Femur (tissue), 1 donor: Measurements from ENCODE around the gene DCAF5.
A peak's percentile ranks its signal among the peaks of the same experiment; 100 is the strongest.
"Not testable (repeated sequence)": the region's sequence is repeated elsewhere in the genome, so short reads cannot be mapped to it uniquely, and the experiment has no call there.

Experiments
- DNase-seq: peaks from one replicate; pipeline ENCODE4 v3.0.0-alpha.2; 2017

The DCAF5 gene, protein sequence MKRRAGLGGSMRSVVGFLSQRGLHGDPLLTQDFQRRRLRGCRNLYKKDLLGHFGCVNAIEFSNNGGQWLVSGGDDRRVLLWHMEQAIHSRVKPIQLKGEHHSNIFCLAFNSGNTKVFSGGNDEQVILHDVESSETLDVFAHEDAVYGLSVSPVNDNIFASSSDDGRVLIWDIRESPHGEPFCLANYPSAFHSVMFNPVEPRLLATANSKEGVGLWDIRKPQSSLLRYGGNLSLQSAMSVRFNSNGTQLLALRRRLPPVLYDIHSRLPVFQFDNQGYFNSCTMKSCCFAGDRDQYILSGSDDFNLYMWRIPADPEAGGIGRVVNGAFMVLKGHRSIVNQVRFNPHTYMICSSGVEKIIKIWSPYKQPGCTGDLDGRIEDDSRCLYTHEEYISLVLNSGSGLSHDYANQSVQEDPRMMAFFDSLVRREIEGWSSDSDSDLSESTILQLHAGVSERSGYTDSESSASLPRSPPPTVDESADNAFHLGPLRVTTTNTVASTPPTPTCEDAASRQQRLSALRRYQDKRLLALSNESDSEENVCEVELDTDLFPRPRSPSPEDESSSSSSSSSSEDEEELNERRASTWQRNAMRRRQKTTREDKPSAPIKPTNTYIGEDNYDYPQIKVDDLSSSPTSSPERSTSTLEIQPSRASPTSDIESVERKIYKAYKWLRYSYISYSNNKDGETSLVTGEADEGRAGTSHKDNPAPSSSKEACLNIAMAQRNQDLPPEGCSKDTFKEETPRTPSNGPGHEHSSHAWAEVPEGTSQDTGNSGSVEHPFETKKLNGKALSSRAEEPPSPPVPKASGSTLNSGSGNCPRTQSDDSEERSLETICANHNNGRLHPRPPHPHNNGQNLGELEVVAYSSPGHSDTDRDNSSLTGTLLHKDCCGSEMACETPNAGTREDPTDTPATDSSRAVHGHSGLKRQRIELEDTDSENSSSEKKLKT

DNA sequence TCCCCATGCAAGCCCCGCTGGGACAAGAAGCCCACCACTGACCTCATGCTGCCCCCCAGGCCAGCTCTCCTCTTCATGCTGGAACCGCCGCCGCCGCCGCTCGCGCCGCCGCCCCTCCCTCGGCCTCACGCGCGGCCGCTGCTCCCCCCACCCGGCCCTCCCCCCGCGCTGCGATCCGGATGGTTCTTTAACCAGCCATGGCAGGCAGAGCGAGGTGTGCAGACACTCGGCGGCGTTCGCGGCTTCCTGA, at the start of gene DCAF5:
DCAF5 (minus strand) TSS at position 218 of the 250 bp plus-strand sequence; CDS start at position 77, 141 bp downstream.
- DNase-seq, result no peak

DNA sequence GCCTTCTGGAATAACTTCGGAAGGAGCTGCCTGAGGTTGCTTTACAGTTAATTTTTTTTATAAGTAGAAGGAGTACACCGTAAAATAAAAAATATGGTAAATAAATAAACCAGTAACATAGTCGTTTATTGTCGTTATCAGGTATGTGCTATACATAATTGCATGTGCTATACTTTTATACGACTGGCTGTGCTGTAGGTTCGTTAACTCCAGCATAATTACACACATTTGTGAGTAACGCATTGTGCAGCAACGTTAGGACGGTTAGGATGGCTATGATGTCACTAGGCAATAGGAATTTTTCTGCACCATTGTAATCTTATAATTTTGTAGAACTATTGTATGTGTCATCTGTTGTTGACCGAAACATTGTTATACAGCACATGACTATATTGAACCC, 46.9 kb upstream of the DCAF5 start:
- DNase-seq, result no peak

GRCh38 chr14:69193721-69194120, 40.8 kb upstream of the DCAF5 start:
- no peak for DNase-seq

DNA sequence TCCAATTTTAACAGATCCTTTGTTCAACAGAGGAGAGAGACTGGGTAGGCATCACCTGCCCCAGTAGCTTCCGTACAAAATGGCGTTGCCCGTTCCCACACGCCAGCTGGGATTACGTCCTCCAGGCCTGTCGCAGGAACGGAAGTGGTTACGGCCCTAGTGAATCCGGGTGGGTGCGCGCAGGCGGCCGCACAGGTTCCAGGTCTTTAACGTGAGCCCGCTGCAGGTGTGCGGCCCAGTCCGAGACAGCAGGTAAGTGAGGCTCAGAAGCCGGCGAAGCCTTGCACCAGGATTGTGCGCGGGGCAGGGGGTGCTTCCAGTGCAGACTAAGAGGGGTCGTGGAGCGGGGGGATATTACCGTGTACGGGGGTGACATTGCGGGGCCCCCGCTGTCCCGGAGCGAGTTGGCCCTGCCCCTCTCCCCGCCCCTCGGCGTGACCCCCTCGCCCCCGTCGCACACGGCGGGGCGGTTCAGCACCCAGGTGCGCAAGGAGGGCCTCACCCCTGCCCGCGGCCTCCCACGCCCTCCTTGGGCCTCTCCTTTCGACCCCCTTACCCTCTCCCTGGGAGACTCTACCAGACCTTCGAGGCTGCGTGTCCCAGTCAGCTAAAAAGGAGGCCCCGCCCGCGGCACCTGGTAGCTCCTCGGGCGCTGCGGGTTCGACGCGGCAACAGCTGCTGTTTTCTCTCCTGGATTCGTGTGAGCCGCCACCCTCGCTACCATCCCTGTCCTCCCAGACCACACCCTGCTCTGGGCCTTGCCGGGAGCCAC, 38.6 kb upstream of the DCAF5 start, which contains the start of gene EXD2:
EXD2 (plus strand) TSS at position 159 of the 772 bp plus-strand sequence. CDS start 17,973 bp downstream, outside the sequence.
- peak; percentile 90 for DNase-seq

- DNase-seq, result no peak
Observed at GRCh38 chr14:69190191-69190590, 37.3 kb upstream of the DCAF5 start.

DNA sequence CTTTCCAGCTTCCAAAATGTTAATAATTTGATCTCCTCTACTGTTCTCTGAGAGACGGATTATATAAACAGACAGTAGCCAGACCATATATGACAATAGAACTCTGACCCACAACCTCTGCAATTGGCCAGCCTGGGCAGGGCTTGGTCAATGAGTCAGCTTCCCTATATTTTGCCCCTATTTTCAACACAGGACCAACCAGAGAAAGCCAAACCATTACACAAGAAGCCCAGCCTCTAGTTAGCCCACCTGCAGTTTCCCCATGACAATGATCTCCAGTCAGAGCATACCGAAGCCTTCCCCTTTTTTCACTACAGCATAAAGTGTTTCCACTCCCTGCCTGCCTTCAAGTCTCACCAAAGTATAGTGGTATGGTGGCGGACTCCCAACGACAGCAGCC, 30.8 kb upstream of the DCAF5 start:
- no peak for DNase-seq

DNA sequence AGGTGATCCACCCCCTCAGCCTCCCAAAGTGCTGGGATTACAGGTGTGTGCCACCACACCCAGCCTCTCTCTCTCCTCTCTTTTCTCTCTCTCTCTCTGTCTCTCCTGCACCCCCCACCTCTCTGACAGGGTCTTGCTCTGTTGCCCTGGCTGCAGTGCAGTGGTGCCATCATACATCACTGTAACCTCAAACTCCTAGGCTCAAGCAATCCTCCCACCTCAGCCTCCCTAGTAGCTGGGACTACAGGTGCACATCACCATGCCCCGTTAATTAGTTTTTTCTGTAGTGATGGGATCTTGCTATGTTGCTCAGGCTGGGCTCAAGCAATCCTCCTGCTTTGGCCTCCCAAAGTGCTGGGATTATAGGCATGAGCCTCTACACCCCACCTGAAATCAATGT, 29.7 kb upstream of the DCAF5 start:
- not testable (repeated sequence) for DNase-seq

DNA sequence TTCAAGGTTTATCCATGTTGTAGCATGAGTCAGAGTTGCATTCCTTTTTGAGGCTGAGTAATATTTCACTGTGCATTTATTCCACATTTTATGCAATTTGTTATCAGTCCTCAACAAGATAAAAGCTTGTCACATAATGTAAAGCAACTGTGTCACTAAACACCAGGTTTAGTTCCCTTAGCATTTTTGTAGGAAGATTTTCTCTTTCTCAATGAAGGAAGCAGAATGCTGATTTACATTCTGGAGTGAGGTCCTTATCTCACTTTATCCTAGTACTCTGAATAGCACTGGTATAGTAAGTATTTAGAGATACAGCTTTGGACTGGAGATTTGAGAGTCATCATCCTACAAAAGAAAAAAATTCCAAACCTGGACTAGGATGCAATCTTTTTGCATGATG, 28.6 kb upstream of the DCAF5 start:
- no peak for DNase-seq

DNA sequence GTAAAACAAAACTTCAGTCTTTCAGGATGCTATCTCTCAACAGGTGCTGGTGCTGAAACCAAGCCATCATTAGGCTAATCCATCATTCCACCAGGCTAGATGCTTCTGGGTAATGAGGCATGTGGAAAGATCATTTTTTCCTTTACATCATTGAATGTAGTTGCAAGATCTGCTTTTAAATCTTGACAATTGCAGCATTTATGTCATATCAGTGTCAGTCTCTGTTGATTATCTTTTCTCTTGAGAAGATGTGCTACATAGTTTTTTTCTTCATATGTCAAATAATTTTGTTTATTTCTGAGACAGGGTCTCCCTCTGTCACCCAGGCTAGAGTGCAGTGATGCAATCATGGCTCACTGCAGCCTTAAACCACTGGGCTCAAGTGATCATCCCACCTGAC, 22.2 kb upstream of the DCAF5 start:
- DNase-seq, result no peak

GRCh38 chr14:69171569-69171968, 18.6 kb upstream of the DCAF5 start:
- no peak for DNase-seq

DNA sequence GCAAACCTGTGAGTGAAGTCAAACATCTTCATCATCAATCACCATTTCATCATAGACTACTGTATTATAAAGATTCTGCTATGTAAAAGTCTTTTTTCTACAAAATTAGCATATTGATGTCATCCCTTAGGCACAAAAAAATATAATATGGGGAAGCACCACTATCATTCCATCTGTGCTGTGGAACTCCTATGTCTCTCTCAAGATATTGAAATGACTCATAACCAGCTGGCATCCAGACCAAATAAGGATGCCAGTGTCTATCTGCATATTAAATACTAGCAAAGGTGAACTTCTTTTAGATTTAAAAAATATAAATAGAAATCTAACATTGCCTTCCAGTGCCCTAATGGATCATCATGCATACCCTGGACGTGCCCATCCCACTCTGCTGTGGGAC, 17.9 kb upstream of the DCAF5 start:
- no peak for DNase-seq

DNA sequence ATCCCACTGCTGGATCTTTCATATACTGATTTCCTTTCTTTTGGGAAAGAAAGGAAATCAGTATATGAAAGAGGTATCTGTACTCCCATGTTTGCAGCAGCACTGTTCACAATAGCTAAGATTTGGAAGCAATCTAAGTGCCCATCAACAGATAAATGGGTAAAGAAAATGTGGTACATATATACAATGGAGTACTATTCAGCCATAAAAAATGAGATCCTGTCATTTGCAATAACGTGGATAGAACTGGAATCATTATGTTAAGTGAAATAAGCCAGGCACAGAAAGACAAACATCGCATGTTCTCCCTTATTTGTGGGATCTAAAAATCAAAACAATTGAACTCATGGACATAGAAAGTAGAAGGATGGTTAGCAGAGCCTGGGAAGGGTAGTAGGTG, 12.9 kb upstream of the DCAF5 start:
- DNase-seq, result not testable (repeated sequence)

DNA sequence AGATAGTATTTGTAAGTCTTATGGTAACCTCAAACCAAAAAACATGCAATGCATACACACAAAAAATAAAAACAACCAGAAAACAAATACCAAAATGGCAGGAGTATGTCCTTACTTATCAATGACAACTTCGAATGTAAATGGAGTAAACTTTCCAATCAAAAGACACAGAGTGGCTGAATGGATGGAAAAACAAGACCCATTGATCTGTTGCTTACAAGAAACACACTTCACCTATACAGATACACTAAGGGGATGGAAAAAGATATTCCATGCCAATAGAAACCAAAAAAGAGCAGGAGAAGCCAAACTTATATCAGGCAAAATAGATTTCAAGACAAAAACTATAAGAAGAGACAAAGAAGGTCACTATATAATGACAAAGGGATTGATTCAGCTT, 8.7 kb upstream of the DCAF5 start:
- DNase-seq, result no peak

DNA sequence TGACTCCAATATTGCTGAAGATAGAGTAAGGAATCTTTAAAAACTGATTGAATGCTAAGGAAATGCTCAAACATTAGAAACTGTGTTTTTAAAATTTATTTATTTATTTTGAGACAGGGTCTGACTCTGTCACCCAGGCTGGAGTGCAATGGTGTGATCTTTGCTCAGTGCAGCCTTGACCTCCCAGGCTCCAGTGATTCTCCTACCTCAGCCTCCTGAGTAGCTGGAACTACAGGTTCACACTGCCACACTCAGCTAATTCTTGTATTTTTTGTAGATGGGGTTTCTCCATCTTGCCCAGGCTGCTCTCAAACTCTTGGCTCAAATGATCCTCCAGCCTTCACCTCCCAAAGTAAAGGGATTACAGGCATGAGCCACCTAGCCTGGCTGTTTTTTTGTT, 3.3 kb upstream of the DCAF5 start:
- no peak for DNase-seq

GRCh38 chr14:69154779-69155178, 1.9 kb upstream of the DCAF5 start:
- DNase-seq, result no peak

DNA sequence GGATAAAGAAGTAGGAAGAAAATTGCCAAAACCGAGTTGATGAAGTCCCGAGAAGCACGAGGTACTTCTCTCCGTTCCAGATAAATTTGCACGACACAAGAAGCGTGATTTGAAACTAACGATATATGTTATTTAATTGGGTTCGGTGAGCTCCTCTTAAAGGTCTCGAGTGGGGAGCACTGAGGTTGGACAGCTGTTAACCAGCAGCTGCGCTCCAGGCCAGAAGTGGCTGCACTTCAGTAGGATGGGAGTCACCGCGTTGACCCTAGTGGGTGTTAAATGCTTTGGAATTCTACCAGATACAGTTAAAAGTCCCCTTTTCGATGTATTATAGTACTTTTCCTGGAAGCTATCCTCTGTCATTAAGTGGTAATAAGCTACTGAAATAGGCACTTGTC, 953 bp upstream of the DCAF5 start:
- peak; percentile 45 for DNase-seq

- peak; percentile 95 for DNase-seq
Observed at GRCh38 chr14:69153152-69153872, 393 bp upstream of the DCAF5 start.

DNA sequence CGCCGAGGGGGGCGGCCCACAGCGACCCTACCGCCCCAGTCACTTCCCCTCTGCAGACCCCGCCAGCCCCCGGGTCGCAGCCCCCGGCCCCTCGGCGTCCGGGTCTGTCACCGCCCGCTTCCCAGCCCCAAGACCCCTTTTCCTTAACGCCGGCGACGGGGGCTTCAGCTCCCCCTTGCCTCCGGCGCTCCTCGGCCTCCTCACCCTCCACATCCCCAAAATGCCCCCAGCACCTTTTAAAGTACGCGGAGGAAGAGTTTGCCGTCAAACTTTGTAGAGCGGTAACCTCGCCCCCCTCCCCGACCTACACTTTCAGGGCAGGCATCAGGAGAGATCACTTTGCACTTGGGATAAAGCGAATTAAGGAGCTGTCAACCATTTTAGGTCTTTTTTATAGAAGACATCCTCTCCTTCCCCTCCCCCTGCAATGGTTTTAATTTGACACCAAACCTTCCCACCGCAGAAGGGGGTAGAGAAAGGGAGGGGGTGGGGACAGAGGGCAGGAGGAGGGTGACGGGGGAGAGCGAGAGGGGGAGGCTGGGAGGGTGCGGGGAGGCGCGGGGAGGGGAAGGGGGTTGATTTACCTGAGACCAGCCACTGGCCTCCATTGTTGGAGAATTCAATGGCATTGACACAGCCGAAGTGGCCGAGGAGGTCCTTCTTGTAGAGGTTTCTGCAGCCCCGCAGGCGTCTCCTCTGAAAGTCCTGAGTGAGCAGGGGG, 578 bp downstream of the DCAF5 start:
- DNase-seq, result peak; percentile 28

GRCh38 chr14:69151458-69152180, 1.3 kb downstream of the DCAF5 start:
- peak; percentile 85 for DNase-seq

- no peak for DNase-seq
Observed at GRCh38 chr14:69149461-69150244, 3.3 kb downstream of the DCAF5 start.
